ENCODE data around the gene CEP128.

The CEP128 gene

GRCh38 chr14:80669426-80669825 is 272.1 kb downstream of the CEP128 start:
- no peak for DNase-seq (ENCODE audit: low spot score)

GRCh38 chr14:80664576-80664975 is 277.0 kb downstream of the CEP128 start:
- DNase-seq (ENCODE audit: low spot score): no peak

- no peak for DNase-seq (ENCODE audit: low spot score)
These were observed 278.0 kb downstream of the CEP128 start for GRCh38 chr14:80663541-80663940.

- no peak for DNase-seq (ENCODE audit: low spot score)
These were observed 281.8 kb downstream of the CEP128 start for GRCh38 chr14:80659783-80660182.

- DNase-seq (ENCODE audit: low spot score): no peak
These were observed 282.8 kb downstream of the CEP128 start for GRCh38 chr14:80658733-80659132.

GRCh38 chr14:80658155-80658554 is 283.4 kb downstream of the CEP128 start:
- no peak for DNase-seq (ENCODE audit: low spot score)

GRCh38 chr14:80653956-80654355 is 287.6 kb downstream of the CEP128 start:
- no peak for DNase-seq (ENCODE audit: low spot score)

- no peak for DNase-seq (ENCODE audit: low spot score)
These were observed 295.7 kb downstream of the CEP128 start for GRCh38 chr14:80645667-80646413.

- DNase-seq (ENCODE audit: low spot score): no peak
These were observed 296.7 kb downstream of the CEP128 start for GRCh38 chr14:80644826-80645225.

- DNase-seq (ENCODE audit: low spot score): no peak
These were observed 302.7 kb downstream of the CEP128 start for GRCh38 chr14:80638620-80639515.

GRCh38 chr14:80637756-80638619 is 303.6 kb downstream of the CEP128 start:
- DNase-seq (ENCODE audit: low spot score): no peak

- no peak for DNase-seq (ENCODE audit: low spot score)
These were observed 305.5 kb downstream of the CEP128 start for GRCh38 chr14:80636071-80636470.

GRCh38 chr14:80634106-80634758 is 307.3 kb downstream of the CEP128 start:
- no peak for DNase-seq (ENCODE audit: low spot score)

GRCh38 chr14:80629606-80630005 is 311.9 kb downstream of the CEP128 start:
- DNase-seq (ENCODE audit: low spot score): no peak

- DNase-seq (ENCODE audit: low spot score): no peak
These were observed 313.0 kb downstream of the CEP128 start for GRCh38 chr14:80628547-80628946.

GRCh38 chr14:80627745-80628144 is 313.8 kb downstream of the CEP128 start:
- DNase-seq (ENCODE audit: low spot score): no peak

- DNase-seq (ENCODE audit: low spot score): no peak
These were observed 317.0 kb downstream of the CEP128 start for GRCh38 chr14:80624581-80624980.

- DNase-seq (ENCODE audit: low spot score): no peak
These were observed 319.8 kb downstream of the CEP128 start for GRCh38 chr14:80621701-80622100.

- DNase-seq (ENCODE audit: low spot score): no peak
These were observed 321.1 kb downstream of the CEP128 start for GRCh38 chr14:80620434-80620833.

GRCh38 chr14:80618751-80619329 is 322.7 kb downstream of the CEP128 start:
- DNase-seq (ENCODE audit: low spot score): no peak

- no peak for DNase-seq (ENCODE audit: low spot score)
These were observed 325.7 kb downstream of the CEP128 start for GRCh38 chr14:80615831-80616230.
